Hepatocyte (in vitro differentiated cells): Measurements from ENCODE around the gene ROR1.

Experiments
- CTCF ChIP-seq: fragments of 200-600 bp; sonication (generic); IDR thresholded peaks from 2 replicates; pipeline ENCODE4 v1.5.1; 2016; ENCODE audit warnings: antibody characterized with exemption, mild to moderate bottlenecking; ENCODE audit not compliant: poor library complexity
- EZH2 ChIP-seq: fragments of 200-600 bp; sonication (generic); IDR thresholded peaks from 2 replicates; pipeline ENCODE4 v1.6.1; 2016; ENCODE audit warnings: antibody characterized with exemption, mild to moderate bottlenecking, borderline replicate concordance

GRCh38 chr1:63794354-63794753, 20.5 kb downstream of the ROR1 start:
- TF ChIP-seq CTCF (no peak), EZH2 (no peak)
